HepG2 (cell line): ENCODE data around the gene AGBL1.

Experiments
- CREB1 ChIP-seq, 2 experiments: fragments of 450-650 bp in 1 of 2; IDR thresholded peaks; 2 replicates each; pipeline ENCODE4 v1.6.1; 2016 to 2017; ENCODE audit warnings: control low read depth in 1 of 2, mild to moderate bottlenecking in 1 of 2, missing compliant biosample characterization in 1 of 2, missing genetic modification characterization in 1 of 2
- GABPB1 ChIP-seq: IDR thresholded peaks from 2 replicates; pipeline ENCODE4 v1.6.1; 2016; ENCODE audit warnings: mild to moderate bottlenecking, missing genetic modification reagents, moderate library complexity, missing compliant biosample characterization
- POLR2A ChIP-seq, 2 experiments: IDR thresholded peaks; 2 replicates each; pipeline ENCODE4 v1.6.1; 2011; ENCODE audit warnings: low read depth in 2 of 2, low read length in 2 of 2, mild to moderate bottlenecking in 1 of 2, moderate library complexity in 1 of 2; ENCODE audit not compliant: insufficient read depth in 1 of 2
- SNAI1 ChIP-seq: sonication (generic); formaldehyde crosslinking; IDR thresholded peaks from 2 replicates; pipeline ENCODE4 v1.5.0; 2020; ENCODE audit warnings: mild to moderate bottlenecking, missing genetic modification reagents, borderline replicate concordance
- SP1 ChIP-seq, 2 experiments: fragments of 450-650 bp in 1 of 2; sonication (generic) in 1 of 2; formaldehyde crosslinking in 1 of 2; IDR thresholded peaks; 2 replicates each; pipeline versions ENCODE4 v1.4.0 to v1.6.1; 2016 to 2020; ENCODE audit warnings: missing genetic modification reagents in 1 of 2
- THYN1 ChIP-seq: sonication (generic); formaldehyde crosslinking; IDR thresholded peaks from 2 replicates; pipeline ENCODE4 v1.8.1; 2023; ENCODE audit warnings: low read depth, mild to moderate bottlenecking, moderate library complexity, missing genetic modification reagents, borderline replicate concordance
- ZNF274 ChIP-seq: sonication (generic); formaldehyde crosslinking; IDR thresholded peaks from 2 replicates; pipeline ENCODE4 v1.5.1; 2020; ENCODE audit warnings: mild to moderate bottlenecking, missing genetic modification reagents
- TF ChIP-seq, protein P1 (sequence below), 2 experiments: IDR thresholded peaks; 2 replicates each; pipeline ENCODE4 v1.6.1; 2011 to 2012; ENCODE audit warnings: low read length in 2 of 2, borderline replicate concordance in 1 of 2, low read depth in 1 of 2, mild to moderate bottlenecking in 1 of 2, moderate library complexity in 1 of 2

DNA sequence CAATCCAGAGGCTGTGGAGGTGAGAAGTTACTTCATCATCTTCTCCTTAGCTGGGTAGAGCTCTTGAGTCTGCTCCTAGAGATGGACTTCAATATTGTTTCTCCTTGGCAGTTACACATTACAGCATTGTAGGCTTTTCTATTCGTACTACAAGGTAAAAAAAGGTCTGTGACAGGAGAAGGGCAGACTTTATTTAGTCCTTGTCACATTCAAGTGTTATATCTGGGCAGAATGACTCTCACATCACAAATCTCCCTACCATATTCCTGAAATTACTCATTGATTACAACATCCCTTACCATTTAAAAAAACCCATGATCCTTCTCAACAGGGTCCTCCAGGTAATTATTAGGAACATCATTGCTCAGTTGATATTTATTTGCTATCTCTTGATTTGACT, 75.0 kb downstream of the AGBL1 start:
- no peak for TF ChIP-seq CREB1 (IDR thresholded peaks at IDR 0.05)
- TF ChIP-seq CREB1 (CRISPR knock-in tag; IDR thresholded peaks at IDR 0.05) = no peak
- TF ChIP-seq, protein P1, sequence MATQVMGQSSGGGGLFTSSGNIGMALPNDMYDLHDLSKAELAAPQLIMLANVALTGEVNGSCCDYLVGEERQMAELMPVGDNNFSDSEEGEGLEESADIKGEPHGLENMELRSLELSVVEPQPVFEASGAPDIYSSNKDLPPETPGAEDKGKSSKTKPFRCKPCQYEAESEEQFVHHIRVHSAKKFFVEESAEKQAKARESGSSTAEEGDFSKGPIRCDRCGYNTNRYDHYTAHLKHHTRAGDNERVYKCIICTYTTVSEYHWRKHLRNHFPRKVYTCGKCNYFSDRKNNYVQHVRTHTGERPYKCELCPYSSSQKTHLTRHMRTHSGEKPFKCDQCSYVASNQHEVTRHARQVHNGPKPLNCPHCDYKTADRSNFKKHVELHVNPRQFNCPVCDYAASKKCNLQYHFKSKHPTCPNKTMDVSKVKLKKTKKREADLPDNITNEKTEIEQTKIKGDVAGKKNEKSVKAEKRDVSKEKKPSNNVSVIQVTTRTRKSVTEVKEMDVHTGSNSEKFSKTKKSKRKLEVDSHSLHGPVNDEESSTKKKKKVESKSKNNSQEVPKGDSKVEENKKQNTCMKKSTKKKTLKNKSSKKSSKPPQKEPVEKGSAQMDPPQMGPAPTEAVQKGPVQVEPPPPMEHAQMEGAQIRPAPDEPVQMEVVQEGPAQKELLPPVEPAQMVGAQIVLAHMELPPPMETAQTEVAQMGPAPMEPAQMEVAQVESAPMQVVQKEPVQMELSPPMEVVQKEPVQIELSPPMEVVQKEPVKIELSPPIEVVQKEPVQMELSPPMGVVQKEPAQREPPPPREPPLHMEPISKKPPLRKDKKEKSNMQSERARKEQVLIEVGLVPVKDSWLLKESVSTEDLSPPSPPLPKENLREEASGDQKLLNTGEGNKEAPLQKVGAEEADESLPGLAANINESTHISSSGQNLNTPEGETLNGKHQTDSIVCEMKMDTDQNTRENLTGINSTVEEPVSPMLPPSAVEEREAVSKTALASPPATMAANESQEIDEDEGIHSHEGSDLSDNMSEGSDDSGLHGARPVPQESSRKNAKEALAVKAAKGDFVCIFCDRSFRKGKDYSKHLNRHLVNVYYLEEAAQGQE (IDR thresholded peaks at IDR 0.05; ENCODE audit: borderline replicate concordance in 1 of 2, low read depth in 1 of 2, low read length in 2 of 2) = no peak
- TF ChIP-seq SP1 (IDR thresholded peaks at IDR 0.05) = no peak
- no peak for TF ChIP-seq SP1 (CRISPR knock-in tag; IDR thresholded peaks at IDR 0.05)
- TF ChIP-seq SNAI1 = no peak
- TF ChIP-seq POLR2A (IDR thresholded peaks at IDR 0.05; ENCODE audit: insufficient read depth in 1 of 2, low read depth in 2 of 2, low read length in 2 of 2) = no peak
- no peak for TF ChIP-seq GABPB1 (CRISPR knock-in tag)
- TF ChIP-seq ZNF274 (CRISPR knock-in tag) = no peak
- no peak for TF ChIP-seq THYN1 (CRISPR knock-in tag)
